HepG2 (cell line): ENCODE results near the gene AUTS2. TPM values are rescaled to one million over a fixed set of nuclear protein-coding genes. Genes with fewer than 3 reads are reported as not detected.

Experiments used
- ATAC-seq: fragments of 200-7000 bp; cut with Tn5 transposase; 3 replicates; pipeline ENCODE4 v1.9.1; 2020; ENCODE audit warnings: mild to moderate bottlenecking, moderate library complexity
- BruUV-seq: library from RNA; stranded (reverse); fragments of 400-500 nt; replicated peaks from 2 replicates; lab custom pipeline; 2021; lab: Mats Ljungman, UMichigan
- CTCF ChIA-PET: fragments of 300-600 bp; formaldehyde crosslinking; extraction: SDS; loops from one replicate; lab custom pipeline; 2021; ENCODE audit warnings: low total read pairs, inconsistent platforms, low intra/inter-chr PET ratio; lab: Yijun Ruan, JAX
- POLR2A ChIA-PET: fragments of 350-600 bp; sonication (Branson Sonifier 250); formaldehyde crosslinking; loops from one replicate; lab custom pipeline; 2020; ENCODE audit warnings: antibody characterized with exemption, inconsistent platforms; lab: Yijun Ruan, JAX
- DNase-seq: peaks from one replicate; pipeline ENCODE4 v3.0.0-alpha.2; 2015; ENCODE audit warnings: low spot score
- FAIRE-seq: peaks from 3 replicates; lab custom pipeline; 2011; peaks lifted over from hg19 to GRCh38; lab: Jason Lieb, UNC
- H2AFZ ChIP-seq: one replicate; pipeline ENCODE4 v1.6.1; 2011; ENCODE audit warnings: low read length, inconsistent platforms
- H3K27ac ChIP-seq: fragments of 300-600 bp; 3 replicates; pipeline ENCODE4 v1.8.0; 2011; ENCODE audit warnings: mixed run types, mild to moderate bottlenecking, mixed read lengths, low read length, inconsistent platforms; ENCODE audit not compliant: insufficient read depth; ENCODE audit errors: extremely low read length
- H3K27me3 ChIP-seq, 2 experiments: fragments of 200-600 bp in 1 of 2; 2 replicates in 1 of 2; 3 replicates in 1 of 2; pipeline versions ENCODE4 v1.6.0 to v1.8.0; 2011; ENCODE audit warnings: low read length in 2 of 2, mild to moderate bottlenecking in 2 of 2, moderate library complexity in 2 of 2, inconsistent platforms in 1 of 2; ENCODE audit not compliant: insufficient read depth in 2 of 2, control insufficient read depth in 1 of 2
- H3K36me3 ChIP-seq, 2 experiments: fragments of 200-600 bp in 1 of 2; replicated peaks in 1 of 2; 2 replicates in 1 of 2; 3 replicates in 1 of 2; pipeline versions ENCODE4 v1.5.1 to v1.8.0; 2011; ENCODE audit warnings: low read length in 2 of 2, inconsistent platforms in 1 of 2; ENCODE audit not compliant: insufficient read depth in 2 of 2, control insufficient read depth in 1 of 2
- H3K4me1 ChIP-seq: 2 replicates; pipeline ENCODE4 v1.5.1; 2012; ENCODE audit warnings: low read length, inconsistent platforms; ENCODE audit not compliant: insufficient read depth
- H3K4me2 ChIP-seq: 2 replicates; pipeline ENCODE4 v1.6.0; 2011; ENCODE audit warnings: low read depth, low read length, inconsistent platforms
- H3K4me3 ChIP-seq, 3 experiments: fragments of 200-600 bp in 1 of 3; sonication (generic), shearing (Covaris generic) in 1 of 3; replicated peaks in 1 of 3; 2 replicates each; pipeline ENCODE4 v1.5.1; 2011 to 2016; ENCODE audit warnings: low read length in 3 of 3, inconsistent platforms in 2 of 3, low read depth in 2 of 3, mild to moderate bottlenecking in 2 of 3, control low read depth in 1 of 3, mixed read lengths in 1 of 3; ENCODE audit not compliant: insufficient read depth in 1 of 3
- H3K79me2 ChIP-seq: one replicate; pipeline ENCODE4 v1.6.1; 2011; ENCODE audit warnings: low read length, inconsistent platforms; ENCODE audit not compliant: insufficient read depth
- H3K9ac ChIP-seq: 2 replicates; pipeline ENCODE4 v1.6.0; 2011; ENCODE audit warnings: mild to moderate bottlenecking, low read depth, low read length, inconsistent platforms; ENCODE audit not compliant: insufficient read depth
- H3K9me3 ChIP-seq: 2 replicates; pipeline ENCODE4 v1.5.1; 2012; ENCODE audit warnings: mild to moderate bottlenecking, low read length
- H4K20me1 ChIP-seq: 2 replicates; pipeline ENCODE4 v1.6.0; 2011; ENCODE audit warnings: inconsistent platforms, mild to moderate bottlenecking, low read length, moderate library complexity; ENCODE audit not compliant: insufficient read depth
- E2F1 ChIP-seq: sonication (generic); formaldehyde crosslinking; IDR thresholded peaks from 2 replicates; pipeline ENCODE4 v1.5.0; 2020; ENCODE audit warnings: missing genetic modification reagents
- GABPA ChIP-seq, 2 experiments: IDR thresholded peaks; 2 replicates each; pipeline ENCODE4 v1.6.1; 2011 to 2016; ENCODE audit warnings: low read depth in 2 of 2, low read length in 1 of 2, missing biosample characterization in 1 of 2, missing genetic modification characterization in 1 of 2
- KLF12 ChIP-seq: sonication (generic); formaldehyde crosslinking; IDR thresholded peaks from 2 replicates; pipeline ENCODE4 v1.4.0; 2020; ENCODE audit warnings: missing genetic modification reagents, borderline replicate concordance
- SALL2 ChIP-seq: sonication (generic); formaldehyde crosslinking; IDR thresholded peaks from 2 replicates; pipeline ENCODE4 v1.8.1; 2023; ENCODE audit warnings: mild to moderate bottlenecking, missing genetic modification reagents, inconsistent platforms
- U2AF2 ChIP-seq: fragments of 200-400 bp; formaldehyde crosslinking; IDR thresholded peaks from 2 replicates; pipeline ENCODE4 v1.6.1; 2017; ENCODE audit warnings: low read depth, mild to moderate bottlenecking, low read length
- ZMYM4 ChIP-seq: sonication (generic); formaldehyde crosslinking; IDR thresholded peaks from 2 replicates; pipeline ENCODE4 v1.8.1; 2023; ENCODE audit warnings: mild to moderate bottlenecking, missing genetic modification reagents
- ZNF260 ChIP-seq: sonication (generic); formaldehyde crosslinking; IDR thresholded peaks from 2 replicates; pipeline ENCODE4 v1.4.0; 2020; ENCODE audit warnings: missing genetic modification reagents, low read depth, mild to moderate bottlenecking, borderline replicate concordance
- ZNF331 ChIP-seq: sonication (generic); formaldehyde crosslinking; IDR thresholded peaks from 2 replicates; pipeline ENCODE4 v1.4.0; 2020; ENCODE audit warnings: missing genetic modification reagents
- ZNF605 ChIP-seq: sonication (generic); formaldehyde crosslinking; IDR thresholded peaks from 2 replicates; pipeline ENCODE4 v1.8.0; 2022; ENCODE audit warnings: mild to moderate bottlenecking, missing genetic modification reagents
- ZNF691 ChIP-seq: sonication (generic); formaldehyde crosslinking; IDR thresholded peaks from 2 replicates; pipeline ENCODE4 v1.4.0; 2020; ENCODE audit warnings: missing genetic modification reagents, low read depth, mild to moderate bottlenecking, borderline replicate concordance
- WGBS: methylation state at CpG from one replicate; pipeline ENCODE4 v1.1.6; 2017; ENCODE audit warnings: low lambda C conversion rate; 5-methylcytosine and 5-hydroxymethylcytosine counted together
- in situ Hi-C: cut with HindIII; loops from 2 replicates; pipeline ENCODE4 v1.10.0; 2017; ENCODE audit warnings: low pct_unique_long_range_greater_than_20kb; ENCODE audit not compliant: extremely low pct_ligation_motif_present
- intact Hi-C: fragments of 100-400 bp; cut with micrococcal nuclease; formaldehyde crosslinking; loops from one replicate; pipeline ENCODE4 v1.10.0; 2022; ENCODE audit not compliant: unreplicated experiment
- polyA plus RNA-seq, 8 experiments: library from polyadenylated mRNA; depleted of rRNA in 3 of 8; stranded (reverse) in 7 of 8; unstranded in 1 of 8; fragments of >200 nt; fragmentation: Illumina TruSeq in 4 of 8; extraction: Trizol in 4 of 8; gene quantifications; 2 replicates each; pipeline versions ENCODE4 v1.2.1 to v1.2.3, GENCODE V29; 2011 to 2016; ENCODE audit warnings: low read depth in 4 of 8, missing spikeins in 1 of 8, mixed read lengths in 1 of 8; ENCODE audit not compliant: insufficient read depth in 1 of 8
- total RNA-seq, 5 experiments: library from RNA; depleted of rRNA; stranded (reverse); fragments of >200 nt; fragmentation: Illumina TruSeq; extraction: Trizol; gene quantifications; 2 replicates each; pipeline ENCODE4 v1.2.3, GENCODE V29; 2016; ENCODE audit warnings: low read depth in 1 of 5
- TF ChIP-seq, protein P1 (sequence below): sonication (generic); formaldehyde crosslinking; IDR thresholded peaks from 2 replicates; pipeline ENCODE4 v1.4.0; 2020; ENCODE audit warnings: missing genetic modification reagents

The AUTS2 gene
- total and polyA plus RNA-seq, 2 of the 13 experiments (the other 11 are each of a cell fraction or from before 2014, with no cell fraction given): 0.38 TPM; not detected in 1

GRCh38 chr7:69744026-69744425 is 145.8 kb downstream of the AUTS2 start (continued):
- TF ChIP-seq ZNF605 (CRISPR knock-in tag): no peak

DNA sequence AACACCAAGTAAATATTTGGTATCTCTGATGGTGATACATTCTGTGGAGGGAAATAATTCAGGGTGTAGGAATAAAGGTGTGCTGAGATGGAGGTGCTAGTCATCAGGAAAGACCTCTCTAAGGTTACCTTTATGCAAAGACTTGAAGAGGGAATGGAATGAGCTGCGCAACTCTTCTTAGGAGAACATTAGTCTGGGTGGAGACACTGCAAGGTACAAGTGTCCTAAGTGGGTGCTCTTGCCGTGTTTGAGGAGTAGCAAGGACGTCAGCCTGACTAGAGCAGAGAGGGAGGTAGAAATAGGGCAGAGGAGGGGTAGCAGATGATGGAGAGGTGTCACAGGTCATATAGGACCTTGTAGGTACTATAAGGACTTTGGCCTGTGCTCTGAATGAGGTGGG is 148.1 kb downstream of the AUTS2 start:
- in situ Hi-C loops: no loop called here
- Histone ChIP-seq H3K36me3 (no peaks in the 10 kb centered on the region), H3K9me3 (no peaks in the 10 kb centered on the region), H3K9ac (no peak overlapping the region), H4K20me1 (no peaks in the 10 kb centered on the region), H3K79me2 (no peaks in the 10 kb centered on the region), H3K27ac (no peak overlapping the region), H3K4me1 (no peaks in the 10 kb centered on the region), H3K4me2 (no peak overlapping the region), H2AFZ (no peak overlapping the region), H3K4me3 (no peak overlapping the region), H3K27me3 (no peaks in the 10 kb centered on the region)
- DNase-seq (no peak), ATAC-seq (no peak), FAIRE-seq (no peak)
- intact Hi-C loops: no loop called here
- BruUV-seq: no TSS peak
- CTCF ChIA-PET: no interaction called here
- TF ChIP-seq E2F1 (CRISPR knock-in tag) (no peak), GABPA (IDR thresholded peaks at IDR 0.05; ENCODE audit: low read depth, low read length) (no peak), GABPA (CRISPR knock-in tag; IDR thresholded peaks at IDR 0.05; ENCODE audit: low read depth) (no peak), KLF12 (CRISPR knock-in tag) (no peak), ZMYM4 (CRISPR knock-in tag) (no peak), U2AF2 (no peak), ZNF331 (CRISPR knock-in tag) (no peak), ZNF260 (CRISPR knock-in tag) (no peak), ZNF691 (CRISPR knock-in tag) (no peak), SALL2 (CRISPR knock-in tag) (no peak)
- TF ChIP-seq, protein P1, sequence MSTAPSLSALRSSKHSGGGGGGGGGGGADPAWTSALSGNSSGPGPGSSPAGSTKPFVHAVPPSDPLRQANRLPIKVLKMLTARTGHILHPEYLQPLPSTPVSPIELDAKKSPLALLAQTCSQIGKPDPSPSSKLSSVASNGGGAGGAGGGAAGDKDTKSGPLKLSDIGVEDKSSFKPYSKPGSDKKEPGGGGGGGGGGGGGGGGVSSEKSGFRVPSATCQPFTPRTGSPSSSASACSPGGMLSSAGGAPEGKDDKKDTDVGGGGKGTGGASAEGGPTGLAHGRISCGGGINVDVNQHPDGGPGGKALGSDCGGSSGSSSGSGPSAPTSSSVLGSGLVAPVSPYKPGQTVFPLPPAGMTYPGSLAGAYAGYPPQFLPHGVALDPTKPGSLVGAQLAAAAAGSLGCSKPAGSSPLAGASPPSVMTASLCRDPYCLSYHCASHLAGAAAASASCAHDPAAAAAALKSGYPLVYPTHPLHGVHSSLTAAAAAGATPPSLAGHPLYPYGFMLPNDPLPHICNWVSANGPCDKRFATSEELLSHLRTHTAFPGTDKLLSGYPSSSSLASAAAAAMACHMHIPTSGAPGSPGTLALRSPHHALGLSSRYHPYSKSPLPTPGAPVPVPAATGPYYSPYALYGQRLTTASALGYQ (CRISPR knock-in tag): no peak
- POLR2A ChIA-PET: no interaction called here
- 10% methylated on average over 3 of the region's 3 CpGs for WGBS
